HepG2 (cell line): ENCODE data around the gene MDH1.

ENCODE experiments used
- EED ChIP-seq: sonication (generic); formaldehyde crosslinking; IDR thresholded peaks from 2 replicates; pipeline ENCODE4 v1.5.0; 2020; ENCODE audit warnings: mild to moderate bottlenecking, missing genetic modification reagents
- MEIS1 ChIP-seq: sonication (generic); formaldehyde crosslinking; IDR thresholded peaks from 2 replicates; pipeline ENCODE4 v1.9.0; 2021; ENCODE audit warnings: mild to moderate bottlenecking, missing genetic modification reagents, moderate library complexity, borderline replicate concordance

- no peak for TF ChIP-seq MEIS1 (CRISPR knock-in tag)
- no peak for TF ChIP-seq EED (CRISPR knock-in tag)
Measured at GRCh38 chr2:63555931-63556330, 32.8 kb upstream of the MDH1 start.
